GM19239 (cell line): Measurements from ENCODE around the gene GJB6.

Experiments
- DNase-seq: peaks from one replicate; pipeline ENCODE4 v3.0.0; 2011; ENCODE audit warnings: low spot score; ENCODE audit not compliant: insufficient read length
- FAIRE-seq: peaks from 2 replicates; lab custom pipeline; 2011; peaks lifted over from hg19 to GRCh38; lab: Jason Lieb, UNC

GJB6 gene

GRCh38 chr13:20230913-20231838, 943 bp downstream of the GJB6 start:
- FAIRE-seq = no peak
- DNase-seq = no peak

GRCh38 chr13:20227730-20228129, 4.4 kb downstream of the GJB6 start:
- FAIRE-seq (no peak), DNase-seq (no peak)

GRCh38 chr13:20227288-20227687, 4.8 kb downstream of the GJB6 start:
- DNase-seq (no peak), FAIRE-seq (no peak)

- FAIRE-seq = no peak
- DNase-seq = no peak
Observed at GRCh38 chr13:20222553-20222952, 9.6 kb downstream of the GJB6 start.

- FAIRE-seq (no peak), DNase-seq (no peak)
Observed at GRCh38 chr13:20221772-20222171, 10.3 kb downstream of the GJB6 start.

- FAIRE-seq (peak; percentile 80), DNase-seq (no peak)
Observed at GRCh38 chr13:20219577-20219976, 12.5 kb downstream of the GJB6 start.

- DNase-seq = no peak
- no peak for FAIRE-seq
Observed at GRCh38 chr13:20217168-20217567, 15.0 kb downstream of the GJB6 start.

GRCh38 chr13:20209948-20210347, 22.2 kb downstream of the GJB6 start:
- FAIRE-seq (no peak), DNase-seq (no peak)

- FAIRE-seq (no peak), DNase-seq (no peak)
Observed at GRCh38 chr13:20206698-20207235, 25.4 kb downstream of the GJB6 start.

- DNase-seq (no peak), FAIRE-seq (no peak)
Observed at GRCh38 chr13:20206065-20206697, 25.9 kb downstream of the GJB6 start.

- DNase-seq = no peak
- FAIRE-seq = no peak
Observed at GRCh38 chr13:20198781-20199180, 33.3 kb downstream of the GJB6 start.

GRCh38 chr13:20197361-20197834, 34.7 kb downstream of the GJB6 start:
- no peak for DNase-seq
- peak; percentile 11 for FAIRE-seq

- FAIRE-seq = no peak
Observed at GRCh38 chr13:20195801-20196200, 36.3 kb downstream of the GJB6 start.

GRCh38 chr13:20193907-20194631, 38.0 kb downstream of the GJB6 start:
- DNase-seq (no peak), FAIRE-seq (no peak)

More at GRCh38 chr13:20195801-20196200, 36.3 kb downstream of the GJB6 start:
- no peak for DNase-seq

GRCh38 chr13:20193162-20193906, 38.8 kb downstream of the GJB6 start:
- DNase-seq (no peak), FAIRE-seq (peak; percentile 45)

GRCh38 chr13:20192836-20193161, 39.3 kb downstream of the GJB6 start, which contains the start of gene GJB2:
Gene GJB2 (minus strand): TSS chr13:20192938. CDS start chr13:20189581, 3,357 bp downstream.
- no peak for DNase-seq
- FAIRE-seq = no peak

GRCh38 chr13:20192158-20192835, 39.8 kb downstream of the GJB6 start:
- DNase-seq (no peak), FAIRE-seq (no peak)

GRCh38 chr13:20191311-20192157, 40.6 kb downstream of the GJB6 start:
- DNase-seq (no peak), FAIRE-seq (no peak)
